Mucosa of descending colon (tissue), 3 donors: Measurements from ENCODE around the gene CAMKMT. TPM values are rescaled to one million over a fixed set of nuclear protein-coding genes. Genes with fewer than 3 reads are reported as not detected.

Experiments
- ATAC-seq: fragments of 200-7000 bp; cut with Tn5 transposase; one replicate; pipeline ENCODE4 v1.9.1; 2020; ENCODE audit warnings: mild to moderate bottlenecking, moderate library complexity
- DNase-seq, 3 donors: peaks; one replicate each; pipeline ENCODE4 v3.0.0-alpha.2; 2020
- H3K36me3 ChIP-seq: fragments of 200-600 bp; one replicate; pipeline ENCODE4 v1.8.0; 2021; ENCODE audit warnings: low read depth, mild to moderate bottlenecking
- H3K4me1 ChIP-seq: fragments of 200-600 bp; one replicate; pipeline ENCODE4 v1.8.0; 2021; ENCODE audit warnings: low read depth, mild to moderate bottlenecking
- H3K4me3 ChIP-seq: fragments of 200-600 bp; one replicate; pipeline ENCODE4 v1.8.0; 2021; ENCODE audit warnings: mild to moderate bottlenecking
- H3K9me3 ChIP-seq: fragments of 200-600 bp; one replicate; pipeline ENCODE4 v1.8.0; 2021; ENCODE audit warnings: mild to moderate bottlenecking
- intact Hi-C, 2 donors: fragments of 100-400 bp; cut with DNase I in 1 of 2; cut with micrococcal nuclease in 1 of 2; formaldehyde crosslinking; loops; one replicate each; pipeline versions ENCODE4 v1.11.0 to v1.11.1; 2022; cut with DNase I, micrococcal nuclease
- total RNA-seq, 3 donors: library from RNA; stranded (reverse); fragmentation: NEBNext Ultra II Directional in 2 of 3; extraction: Animal tissue kit (Norgen Biotek cat#: 25700) in 2 of 3; gene quantifications; one replicate each; pipeline versions ENCODE4 v1.2.1 to v1.2.4, GENCODE V29; 2021 to 2023
- TF ChIP-seq, protein P1 (sequence below): fragments of 200-600 bp; IDR thresholded peaks from one replicate; pipeline ENCODE4 v1.8.0; 2022; ENCODE audit warnings: antibody characterized with exemption, mild to moderate bottlenecking
- donor health status: DM: no; HTN: no; CAD: no; lungs with moderate emphysema.
- donor health status: DM: no; HTN: no; CAD: no.
- donor health status: DM: no; HTN: yes; CAD: no.

The CAMKMT gene
- total RNA-seq, 3 donors from 2014 or later: 13.2 to 16.0 (median 14.1) TPM

DNA sequence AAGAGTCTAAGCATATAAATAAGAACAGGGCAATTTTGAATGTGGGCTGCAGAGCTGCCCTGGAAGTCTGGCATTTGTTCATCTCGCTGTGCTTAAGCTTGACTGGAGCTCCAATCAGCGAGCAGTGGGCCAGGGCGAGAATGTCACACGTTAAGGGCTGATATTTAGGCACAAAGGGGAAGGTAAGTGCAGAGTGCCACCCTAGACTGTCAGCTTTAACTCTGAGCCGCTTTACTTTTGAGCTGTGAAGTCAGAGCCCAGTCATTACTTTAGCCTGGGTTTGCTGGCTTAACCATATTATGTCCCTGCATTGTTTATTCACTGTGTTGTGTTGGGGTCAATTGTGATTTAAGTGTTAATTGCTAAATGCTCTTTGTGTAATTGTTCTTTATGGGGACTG, 343.6 kb downstream of the CAMKMT start:
- TF ChIP-seq, protein P1, sequence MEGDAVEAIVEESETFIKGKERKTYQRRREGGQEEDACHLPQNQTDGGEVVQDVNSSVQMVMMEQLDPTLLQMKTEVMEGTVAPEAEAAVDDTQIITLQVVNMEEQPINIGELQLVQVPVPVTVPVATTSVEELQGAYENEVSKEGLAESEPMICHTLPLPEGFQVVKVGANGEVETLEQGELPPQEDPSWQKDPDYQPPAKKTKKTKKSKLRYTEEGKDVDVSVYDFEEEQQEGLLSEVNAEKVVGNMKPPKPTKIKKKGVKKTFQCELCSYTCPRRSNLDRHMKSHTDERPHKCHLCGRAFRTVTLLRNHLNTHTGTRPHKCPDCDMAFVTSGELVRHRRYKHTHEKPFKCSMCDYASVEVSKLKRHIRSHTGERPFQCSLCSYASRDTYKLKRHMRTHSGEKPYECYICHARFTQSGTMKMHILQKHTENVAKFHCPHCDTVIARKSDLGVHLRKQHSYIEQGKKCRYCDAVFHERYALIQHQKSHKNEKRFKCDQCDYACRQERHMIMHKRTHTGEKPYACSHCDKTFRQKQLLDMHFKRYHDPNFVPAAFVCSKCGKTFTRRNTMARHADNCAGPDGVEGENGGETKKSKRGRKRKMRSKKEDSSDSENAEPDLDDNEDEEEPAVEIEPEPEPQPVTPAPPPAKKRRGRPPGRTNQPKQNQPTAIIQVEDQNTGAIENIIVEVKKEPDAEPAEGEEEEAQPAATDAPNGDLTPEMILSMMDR: no peak
- Histone ChIP-seq H3K4me1 (no peaks in the 10 kb centered on the region), H3K9me3 (no peaks in the 10 kb centered on the region), H3K4me3 (no peak overlapping the region), H3K36me3 (no peaks in the 10 kb centered on the region)
- DNase-seq: no peak
- intact Hi-C loops: no loop called here
- ATAC-seq: no peak

DNA sequence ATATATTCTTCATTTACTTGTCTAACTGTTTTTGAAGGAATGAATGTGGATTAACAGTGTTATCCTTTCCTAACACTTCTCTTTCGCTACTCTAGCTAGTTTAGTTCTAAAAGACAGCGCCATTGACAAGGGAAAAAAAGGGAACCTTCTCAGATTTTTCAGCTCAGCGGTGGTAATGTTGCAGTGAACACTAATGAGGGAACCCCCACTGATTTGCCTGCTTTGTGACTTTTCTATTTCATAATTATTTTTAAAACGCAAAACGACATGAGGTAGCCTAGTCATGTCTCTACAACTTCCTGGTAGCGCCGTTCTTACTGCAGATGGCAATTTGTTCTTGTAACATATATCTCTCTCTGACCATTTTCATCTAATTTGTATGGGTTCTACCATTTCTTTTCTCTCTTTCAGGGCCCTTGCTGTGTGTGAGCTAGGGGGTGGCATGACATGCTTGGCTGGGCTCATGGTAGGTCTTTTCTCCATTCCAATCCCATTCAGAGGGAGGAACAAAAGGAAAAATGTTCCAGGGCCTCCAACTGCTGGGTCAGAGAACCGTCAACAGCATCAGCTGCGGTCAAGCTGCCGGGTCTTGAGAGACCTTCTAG, 344.2 kb downstream of the CAMKMT start:
- no peak for DNase-seq
- ATAC-seq: no peak
- H3K9me3 ChIP-seq: no peaks in the 10 kb centered on the region
- no peaks in the 10 kb centered on the region for H3K4me1 ChIP-seq
- intact Hi-C loops: no loop called here
- TF ChIP-seq, protein P1: no peak
- no peaks in the 10 kb centered on the region for H3K36me3 ChIP-seq
- H3K4me3 ChIP-seq: no peak overlapping the region

DNA sequence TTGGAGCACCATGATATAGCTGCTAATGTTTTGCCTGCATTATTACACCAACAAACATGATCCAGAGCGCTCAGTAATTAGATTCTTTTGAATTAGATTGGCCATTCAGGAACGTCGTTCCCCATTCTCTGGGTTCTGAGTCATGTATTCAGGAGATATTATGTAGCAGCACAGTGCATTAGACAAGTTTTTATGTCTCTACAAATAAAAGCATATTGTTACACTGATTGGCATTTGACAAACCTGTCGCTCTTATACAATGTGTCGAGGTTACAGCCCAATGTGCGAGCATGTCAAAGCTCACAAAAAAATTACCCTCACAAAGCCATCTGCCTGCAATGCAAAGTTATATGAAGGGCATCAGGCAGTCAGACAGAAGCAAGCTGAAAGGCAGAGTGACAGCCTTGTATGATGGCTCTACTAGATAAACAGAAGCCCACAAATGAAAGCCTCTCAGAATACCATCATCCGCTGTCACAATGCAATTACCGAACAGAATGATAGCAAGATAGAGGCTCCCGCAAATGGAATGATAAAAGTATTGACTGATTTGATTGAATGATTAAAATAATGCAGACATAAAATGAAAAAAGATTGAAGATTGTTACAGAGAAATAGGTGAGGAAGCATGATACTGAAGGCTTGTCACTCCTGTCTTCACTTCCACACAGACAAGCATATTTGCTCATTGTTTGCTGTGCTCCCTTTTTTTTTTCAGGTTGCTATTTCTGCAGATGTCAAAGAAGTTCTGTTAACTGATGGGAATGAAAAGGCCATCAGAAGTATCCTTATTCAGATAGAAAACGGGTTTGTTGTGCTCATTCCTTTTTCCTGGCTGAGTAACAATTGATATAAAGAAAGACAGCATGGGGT, 345.2 kb downstream of the CAMKMT start:
- intact Hi-C loops: no loop called here
- no peaks in the 10 kb centered on the region for H3K9me3 ChIP-seq
- H3K4me3 ChIP-seq: no peak overlapping the region
- no peak for ATAC-seq
- TF ChIP-seq, protein P1: no peak
- H3K4me1 ChIP-seq: no peaks in the 10 kb centered on the region
- H3K36me3 ChIP-seq: no peaks in the 10 kb centered on the region
- DNase-seq: no peak

DNA sequence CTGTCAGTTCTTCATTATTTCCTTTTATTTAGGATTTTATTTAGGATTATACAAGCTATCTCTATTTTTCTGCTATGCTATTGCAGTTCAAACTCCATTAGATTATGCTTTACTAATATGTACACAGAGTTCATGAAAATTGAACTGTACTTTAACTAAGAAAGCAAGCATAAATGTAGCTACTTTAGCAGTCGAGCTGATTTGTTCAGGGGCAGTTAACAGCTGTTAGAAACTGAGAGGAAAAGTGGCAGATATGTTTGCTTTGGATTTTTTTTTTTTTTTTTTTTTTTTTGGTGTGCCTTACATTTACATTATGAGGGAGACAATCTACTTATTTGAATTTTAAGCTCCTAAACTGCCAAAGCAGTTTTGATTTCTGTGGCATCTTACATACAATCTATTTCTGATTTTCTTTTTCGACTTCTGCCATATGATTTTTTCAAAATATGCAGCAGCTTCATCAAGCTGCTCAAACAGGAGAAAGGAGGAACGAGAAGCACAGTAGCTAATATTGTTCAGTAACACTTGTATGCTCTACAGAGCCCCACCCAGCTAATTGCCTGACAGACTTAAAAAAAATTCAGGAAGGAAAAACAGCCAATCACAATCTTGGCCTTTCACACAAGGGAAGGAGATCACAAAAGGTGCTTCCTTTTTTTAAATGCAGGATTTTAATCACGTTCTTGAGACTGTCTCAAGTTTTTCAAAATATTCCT, 346.4 kb downstream of the CAMKMT start:
- Histone ChIP-seq H3K9me3 (no peaks in the 10 kb centered on the region), H3K36me3 (no peaks in the 10 kb centered on the region), H3K4me1 (no peaks in the 10 kb centered on the region), H3K4me3 (no peak overlapping the region)
- TF ChIP-seq, protein P1: no peak
- peak; percentile 92 for ATAC-seq
- peak in 1 of 3 donors; percentile 49 for DNase-seq
- intact Hi-C loops: no loop called here

DNA sequence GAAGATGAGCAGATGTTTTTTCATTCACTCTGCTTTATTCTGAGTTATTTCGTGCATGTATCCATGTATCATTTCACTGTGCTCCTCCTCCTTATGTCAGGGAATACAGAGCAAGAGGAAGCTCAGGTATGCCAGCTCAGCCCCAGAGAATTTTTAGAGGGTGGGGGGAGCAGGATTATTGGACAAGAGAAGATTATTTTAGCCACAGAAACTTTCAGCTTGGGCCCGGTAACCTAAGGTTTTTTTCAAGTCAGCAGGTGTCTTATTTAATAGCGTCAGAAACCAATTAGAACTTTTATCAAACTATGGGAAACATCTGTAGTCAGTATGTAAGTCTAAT, 346.9 kb downstream of the CAMKMT start:
- Histone ChIP-seq H3K4me3 (no peak overlapping the region), H3K4me1 (no peaks in the 10 kb centered on the region), H3K36me3 (no peaks in the 10 kb centered on the region), H3K9me3 (no peaks in the 10 kb centered on the region)
- TF ChIP-seq, protein P1: no peak
- DNase-seq: no peak
- intact Hi-C loops: no loop called here
- ATAC-seq: peak; percentile 44
